Measurements from ENCODE around the gene PTPN23.

Gene PTPN23

GRCh38 chr3:47406762-47407149 is 25.9 kb downstream of the PTPN23 start:
- no peak for DNase-seq

- DNase-seq, result no peak
These were observed 26.4 kb downstream of the PTPN23 start for GRCh38 chr3:47407237-47407636.

GRCh38 chr3:47407896-47408838 is 27.3 kb downstream of the PTPN23 start:
- DNase-seq, result no peak

GRCh38 chr3:47408839-47409229 is 28.0 kb downstream of the PTPN23 start:
- DNase-seq, result no peak

GRCh38 chr3:47409284-47409683 is 28.5 kb downstream of the PTPN23 start:
- DNase-seq, result no peak

GRCh38 chr3:47409688-47410416 is 29.0 kb downstream of the PTPN23 start:
- DNase-seq, result no peak

- no peak for DNase-seq
These were observed 29.5 kb downstream of the PTPN23 start for GRCh38 chr3:47410417-47410720.

GRCh38 chr3:47410801-47411646 is 30.2 kb downstream of the PTPN23 start:
- no peak for DNase-seq

GRCh38 chr3:47411696-47412452 is 31.1 kb downstream of the PTPN23 start:
- DNase-seq, result no peak

- DNase-seq, result no peak
These were observed 31.6 kb downstream of the PTPN23 start for GRCh38 chr3:47412453-47412756.

GRCh38 chr3:47412842-47413520 is 32.2 kb downstream of the PTPN23 start:
- no peak for DNase-seq

GRCh38 chr3:47413751-47414150 is 32.9 kb downstream of the PTPN23 start:
- DNase-seq, result no peak

- DNase-seq, result no peak
These were observed 33.3 kb downstream of the PTPN23 start for GRCh38 chr3:47414161-47414564.

GRCh38 chr3:47414666-47415587 is 34.1 kb downstream of the PTPN23 start:
- no peak for DNase-seq

- DNase-seq, result no peak
These were observed 35.2 kb downstream of the PTPN23 start for GRCh38 chr3:47416041-47416440.

GRCh38 chr3:47418167-47419082 is 37.6 kb downstream of the PTPN23 start:
- no peak for DNase-seq

GRCh38 chr3:47419083-47420043 is 38.5 kb downstream of the PTPN23 start:
- DNase-seq, result no peak

GRCh38 chr3:47420044-47420430 is 39.2 kb downstream of the PTPN23 start:
- DNase-seq, result no peak

All from NCI-H1105 treated with DMSO at 0.1 percent for 48 hours (cell line).